Adipose tissue (tissue), 3 donors: ENCODE data around the gene PCDHGA7. TPM values are rescaled to one million over a fixed set of nuclear protein-coding genes. Genes with fewer than 3 reads are reported as not detected.
"Not testable (repeated sequence)": the region's sequence is repeated elsewhere in the genome, so short reads cannot be mapped to it uniquely, and the experiment has no call there.

ENCODE experiments used
- H3K27ac ChIP-seq: one replicate; pipeline ENCODE4 v1.5.1; 2013; ENCODE audit warnings: low read depth, low read length
- WGBS, 3 donors: extraction: QIAGEN DNeasy Blood & Tissue Kit; methylation state at CpG; one replicate each; pipeline ENCODE4 v1.1.7; 2013; 5-methylcytosine and 5-hydroxymethylcytosine counted together
- polyA plus RNA-seq, 3 donors: library from polyadenylated mRNA; stranded (reverse); fragments of 200-250 nt; gene quantifications; one replicate each; pipeline ENCODE4 v1.2.3, GENCODE V29; 2013
- donor health status: healthy with polysubstance abuse.
- donor health status: Bipolar disorder and iron deficiency.
- donor health status: healthy.

PCDHGA7 gene
- polyA plus RNA-seq, 3 donors: 0.11 to 0.38 (median 0.31) TPM

DNA sequence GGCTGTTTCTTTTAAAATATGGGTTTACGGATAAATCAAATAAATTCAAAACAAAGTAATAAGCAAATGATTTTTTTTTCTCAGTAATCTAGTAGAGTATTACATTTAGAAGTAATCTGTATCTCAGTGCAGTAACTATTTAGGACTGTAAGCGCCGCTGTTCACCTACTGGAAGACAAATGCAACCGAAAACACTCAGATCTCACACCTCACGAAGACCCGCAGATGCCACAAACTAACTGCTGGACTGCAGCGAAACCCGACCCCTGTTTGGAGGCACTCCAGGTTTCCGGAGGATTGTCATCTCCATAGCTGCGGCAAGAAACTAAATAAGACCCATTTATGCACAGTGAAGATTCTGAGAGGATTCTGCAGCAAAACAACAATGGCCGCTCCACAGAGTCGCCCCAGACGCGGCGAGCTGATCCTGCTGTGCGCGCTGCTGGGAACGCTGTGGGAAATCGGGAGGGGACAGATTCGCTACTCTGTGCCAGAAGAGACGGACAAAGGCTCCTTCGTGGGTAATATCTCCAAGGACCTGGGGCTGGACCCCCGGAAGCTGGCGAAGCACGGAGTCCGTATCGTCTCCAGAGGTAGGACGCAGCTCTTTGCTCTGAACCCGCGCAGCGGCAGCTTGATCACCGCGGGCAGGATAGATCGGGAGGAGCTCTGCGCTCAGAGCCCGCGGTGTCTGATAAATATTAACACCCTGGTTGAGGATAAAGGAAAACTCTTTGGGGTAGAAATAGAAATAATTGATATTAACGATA is 10.1 kb downstream of the PCDHGA7 start, which contains the start of gene PCDHGA8:
TSS of gene PCDHGA8 (plus strand) at position 205 of the 770 bp plus-strand sequence. CDS start at position 386, 181 bp downstream.
- 22 to 29% (median 28%) methylated on average over 38 of the region's 38 CpGs for WGBS, 3 donors
- H3K27ac ChIP-seq: no peak within 1 kb of the TSS

DNA sequence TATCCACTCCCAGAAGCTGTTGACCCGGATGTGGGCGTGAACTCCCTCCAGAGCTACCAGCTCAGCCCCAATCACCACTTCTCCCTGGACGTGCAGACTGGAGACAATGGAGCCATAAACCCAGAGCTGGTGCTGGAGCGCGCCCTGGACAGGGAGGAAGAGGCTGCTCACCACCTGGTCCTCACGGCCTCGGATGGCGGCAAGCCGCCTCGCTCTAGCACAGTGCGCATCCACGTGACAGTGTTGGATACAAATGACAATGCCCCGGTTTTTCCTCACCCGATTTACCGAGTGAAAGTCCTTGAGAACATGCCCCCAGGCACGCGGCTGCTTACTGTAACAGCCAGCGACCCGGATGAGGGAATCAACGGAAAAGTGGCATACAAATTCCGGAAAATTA is 10.7 kb downstream of the PCDHGA7 start:
- 33 to 35% (median 34%) methylated on average over 21 of the region's 21 CpGs for WGBS, 3 donors
- no peak overlapping the region for H3K27ac ChIP-seq

- WGBS, 3 donors: 31 to 34% (median 34%) methylated on average over 37 to 41 of the region's 53 CpGs
- H3K27ac ChIP-seq: not testable (repeated sequence)
Observed at GRCh38 chr5:141394401-141395187, 12.1 kb downstream of the PCDHGA7 start.

DNA sequence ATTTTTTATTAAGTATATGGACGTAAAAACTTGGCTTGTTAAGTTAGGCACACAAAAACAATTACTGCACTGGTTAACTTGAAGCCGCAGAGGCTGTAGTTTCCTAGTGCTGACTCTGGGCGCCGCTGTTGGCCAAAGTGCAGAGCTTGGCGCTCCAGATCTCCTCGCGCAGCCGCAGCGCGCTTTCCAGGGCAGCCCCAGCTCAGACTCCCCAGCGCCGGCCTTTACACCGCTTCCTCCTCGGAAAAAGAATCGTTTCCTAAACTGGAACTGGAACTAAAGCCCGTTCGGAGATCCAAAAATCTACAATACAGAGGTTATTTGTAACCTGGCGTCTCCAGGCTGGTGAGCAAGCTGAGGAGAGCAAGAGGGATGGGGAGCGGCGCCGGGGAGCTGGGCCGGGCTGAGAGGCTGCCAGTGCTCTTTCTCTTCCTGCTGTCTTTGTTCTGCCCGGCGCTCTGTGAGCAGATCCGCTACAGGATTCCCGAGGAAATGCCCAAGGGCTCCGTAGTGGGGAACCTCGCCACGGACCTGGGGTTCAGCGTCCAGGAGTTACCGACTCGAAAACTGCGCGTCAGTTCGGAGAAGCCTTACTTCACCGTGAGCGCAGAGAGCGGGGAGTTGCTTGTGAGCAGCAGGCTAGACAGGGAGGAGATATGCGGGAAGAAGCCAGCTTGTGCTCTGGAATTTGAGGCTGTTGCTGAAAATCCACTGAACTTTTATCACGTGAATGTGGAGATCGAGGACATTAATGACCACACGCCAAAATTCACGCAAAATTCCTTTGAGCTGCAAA is 15.4 kb downstream of the PCDHGA7 start, which contains the start of gene PCDHGB5:
TSS of gene PCDHGB5 (plus strand) at position 192 of the 796 bp plus-strand sequence. CDS start at position 373, 181 bp downstream.
- not testable (repeated sequence) for H3K27ac ChIP-seq
- 3 to 8% (median 5%) methylated on average over 23 to 24 of the region's 43 CpGs for WGBS, 3 donors

GRCh38 chr5:141398608-141399007 is 16.1 kb downstream of the PCDHGA7 start:
- WGBS, 3 donors: 23 to 25% (median 24%) methylated on average over 15 of the region's 15 CpGs
- no peak overlapping the region for H3K27ac ChIP-seq

DNA sequence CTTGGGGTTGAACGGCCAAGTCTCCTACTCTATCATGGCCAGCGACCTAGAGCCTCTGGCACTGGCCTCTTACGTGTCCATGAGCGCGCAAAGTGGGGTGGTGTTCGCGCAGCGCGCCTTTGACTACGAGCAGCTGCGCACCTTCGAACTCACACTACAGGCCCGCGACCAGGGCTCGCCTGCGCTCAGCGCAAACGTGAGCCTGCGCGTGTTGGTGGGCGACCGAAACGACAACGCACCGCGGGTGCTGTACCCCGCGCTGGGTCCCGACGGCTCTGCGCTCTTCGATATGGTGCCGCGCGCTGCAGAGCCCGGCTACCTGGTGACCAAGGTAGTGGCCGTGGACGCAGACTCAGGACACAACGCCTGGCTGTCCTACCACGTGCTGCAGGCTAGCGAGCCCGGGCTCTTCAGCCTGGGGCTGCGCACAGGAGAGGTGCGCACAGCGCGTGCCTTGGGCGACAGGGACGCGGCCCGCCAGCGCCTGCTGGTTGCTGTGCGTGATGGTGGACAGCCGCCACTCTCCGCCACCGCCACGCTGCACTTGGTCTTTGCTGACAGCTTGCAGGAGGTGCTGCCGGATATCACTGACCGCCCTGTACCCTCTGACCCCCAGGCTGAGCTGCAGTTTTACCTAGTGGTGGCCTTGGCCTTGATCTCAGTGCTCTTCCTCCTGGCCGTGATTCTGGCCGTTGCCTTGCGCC is 17.2 kb downstream of the PCDHGA7 start:
- 22 to 30% (median 27%) methylated on average over 61 of the region's 61 CpGs for WGBS, 3 donors
- no peak overlapping the region for H3K27ac ChIP-seq

DNA sequence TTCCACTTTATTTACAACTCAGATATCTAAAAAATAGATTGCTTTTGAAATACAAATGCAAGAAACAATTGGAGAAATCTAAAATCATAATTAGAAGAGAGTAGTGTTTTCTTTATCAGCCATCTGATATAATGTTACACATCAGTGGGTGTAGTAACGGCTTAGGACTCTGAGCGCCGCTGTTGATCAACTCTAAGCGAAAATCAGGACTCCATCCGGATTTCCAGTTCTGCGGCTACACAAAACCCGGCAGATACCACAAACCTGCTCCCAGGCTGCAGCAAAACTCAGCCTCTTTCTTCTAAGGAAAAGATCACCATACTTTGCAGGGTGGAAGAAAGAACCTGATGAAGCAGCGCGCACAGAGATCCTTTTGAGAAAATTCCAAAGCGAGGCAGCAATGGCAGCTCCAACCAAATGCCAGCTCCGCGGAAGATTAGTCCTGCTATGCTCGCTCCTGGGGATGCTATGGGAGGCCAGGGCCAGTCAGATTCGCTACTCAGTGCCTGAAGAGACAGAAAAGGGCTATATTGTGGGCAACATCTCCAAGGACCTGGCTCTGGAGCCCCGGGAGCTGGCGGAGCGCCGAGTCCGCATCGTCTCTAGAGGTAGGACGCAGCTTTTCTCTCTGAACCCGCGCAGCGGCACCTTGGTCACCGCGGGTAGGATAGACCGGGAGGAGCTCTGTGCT is 20.2 kb downstream of the PCDHGA7 start, which contains the start of gene PCDHGA9:
TSS of gene PCDHGA9 (plus strand) at position 226 of the 691 bp plus-strand sequence. CDS start at position 401, 175 bp downstream.
- WGBS, 3 donors: 14 to 16% (median 15%) methylated on average over 27 of the region's 27 CpGs
- no peak within 1 kb of the TSS for H3K27ac ChIP-seq

GRCh38 chr5:141403387-141403786 is 20.8 kb downstream of the PCDHGA7 start:
- no peak overlapping the region for H3K27ac ChIP-seq
- 18 to 33% (median 23%) methylated on average over 22 of the region's 22 CpGs for WGBS, 3 donors

DNA sequence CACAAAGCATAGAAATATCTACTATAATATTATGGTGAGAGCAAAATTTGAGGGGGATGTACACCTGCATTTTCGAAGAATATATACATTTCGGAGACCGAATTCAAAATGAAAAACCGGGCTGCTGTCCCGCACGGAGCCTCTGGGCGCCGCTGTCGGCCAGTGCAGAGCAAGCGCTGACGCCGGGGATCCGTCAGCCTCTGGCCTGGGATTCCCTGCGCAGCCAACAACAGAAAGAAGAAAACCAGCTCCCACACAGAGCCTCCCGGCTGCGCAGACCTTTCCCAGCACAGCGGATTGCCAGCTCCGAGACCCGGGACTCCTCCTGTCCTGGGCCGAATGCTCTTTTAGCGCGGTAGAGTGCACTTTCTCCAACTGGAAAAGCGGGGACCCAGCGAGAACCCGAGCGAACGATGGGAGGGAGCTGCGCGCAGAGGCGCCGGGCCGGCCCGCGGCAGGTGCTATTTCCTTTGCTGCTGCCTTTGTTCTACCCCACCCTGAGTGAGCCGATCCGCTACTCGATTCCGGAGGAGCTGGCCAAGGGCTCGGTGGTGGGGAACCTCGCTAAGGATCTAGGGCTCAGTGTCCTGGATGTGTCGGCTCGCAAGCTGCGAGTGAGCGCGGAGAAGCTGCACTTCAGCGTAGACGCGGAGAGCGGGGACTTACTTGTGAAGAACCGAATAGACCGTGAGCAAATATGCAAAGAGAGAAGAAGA is 25.4 kb downstream of the PCDHGA7 start, which contains the start of gene PCDHGB6:
TSS of gene PCDHGB6 (plus strand) at position 232 of the 716 bp plus-strand sequence. CDS start at position 414, 182 bp downstream.
- WGBS, 3 donors: 9 to 12% (median 10%) methylated on average over 46 to 49 of the region's 51 CpGs
- H3K27ac ChIP-seq: not testable (repeated sequence)

DNA sequence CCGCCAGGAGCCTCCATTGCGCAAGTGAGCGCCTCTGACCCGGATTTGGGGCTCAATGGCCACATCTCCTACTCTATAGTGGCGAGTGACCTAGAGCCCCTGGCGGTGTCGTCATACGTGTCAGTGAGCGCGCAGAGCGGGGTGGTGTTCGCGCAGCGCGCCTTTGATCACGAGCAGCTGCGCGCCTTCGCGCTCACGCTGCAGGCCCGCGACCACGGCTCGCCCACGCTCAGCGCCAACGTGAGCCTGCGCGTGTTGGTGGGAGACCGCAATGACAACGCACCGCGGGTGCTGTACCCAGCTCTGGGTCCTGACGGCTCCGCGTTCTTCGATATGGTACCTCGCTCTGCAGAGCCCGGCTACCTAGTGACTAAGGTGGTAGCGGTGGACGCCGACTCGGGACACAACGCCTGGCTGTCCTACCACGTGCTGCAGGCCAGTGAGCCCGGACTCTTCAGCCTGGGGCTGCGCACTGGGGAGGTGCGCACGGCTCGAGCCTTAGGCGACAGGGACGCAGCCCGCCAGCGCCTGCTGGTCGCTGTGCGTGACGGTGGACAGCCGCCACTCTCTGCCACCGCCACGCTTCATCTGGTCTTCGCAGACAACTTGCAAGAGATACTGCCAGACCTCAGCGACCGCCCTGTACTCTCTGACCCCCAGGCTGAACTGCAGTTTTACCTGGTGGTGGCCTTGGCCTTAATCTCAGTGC is 27.2 kb downstream of the PCDHGA7 start:
- 17 to 27% (median 24%) methylated on average over 64 of the region's 64 CpGs for WGBS, 3 donors
- H3K27ac ChIP-seq: no peak overlapping the region

- no peak overlapping the region for H3K27ac ChIP-seq
- 60 to 67% (median 61%) methylated on average over 3 of the region's 3 CpGs for WGBS, 3 donors
Observed at GRCh38 chr5:141411575-141411974, 29.0 kb downstream of the PCDHGA7 start.

GRCh38 chr5:141412854-141413539 is 30.5 kb downstream of the PCDHGA7 start, which contains the start of gene PCDHGA10:
Gene PCDHGA10, plus strand, starts transcription at chr5:141412987. Its CDS starts 189 bp downstream, at chr5:141413176.
- WGBS, 3 donors: 15 to 19% (median 15%) methylated on average over 31 of the region's 31 CpGs
- H3K27ac ChIP-seq: no peak within 1 kb of the TSS

DNA sequence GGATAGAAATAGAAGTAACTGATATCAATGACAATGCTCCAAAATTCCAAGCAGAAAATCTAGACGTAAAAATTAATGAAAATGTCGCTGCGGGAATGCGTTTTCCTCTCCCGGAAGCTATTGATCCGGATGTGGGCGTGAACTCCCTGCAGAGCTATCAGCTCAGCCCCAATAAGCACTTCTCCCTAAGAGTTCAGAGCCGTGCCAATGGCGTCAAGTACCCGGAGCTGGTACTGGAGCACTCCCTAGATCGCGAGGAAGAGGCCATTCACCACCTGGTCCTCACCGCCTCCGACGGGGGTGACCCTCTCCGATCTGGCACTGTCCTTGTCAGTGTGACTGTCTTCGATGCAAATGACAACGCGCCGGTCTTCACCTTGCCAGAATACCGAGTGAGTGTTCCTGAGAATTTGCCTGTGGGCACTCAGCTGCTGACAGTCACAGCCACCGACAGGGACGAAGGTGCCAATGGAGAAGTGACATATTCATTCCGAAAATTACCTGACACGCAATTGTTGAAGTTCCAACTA is 31.1 kb downstream of the PCDHGA7 start:
- WGBS, 3 donors: 15 to 18% (median 16%) methylated on average over 25 of the region's 25 CpGs
- no peak overlapping the region for H3K27ac ChIP-seq

GRCh38 chr5:141414548-141415274 is 32.2 kb downstream of the PCDHGA7 start:
- not testable (repeated sequence) for H3K27ac ChIP-seq
- WGBS, 3 donors: 26 to 29% (median 26%) methylated on average over 37 to 46 of the region's 46 CpGs

- WGBS, 3 donors: 21 to 29% (median 23%) methylated on average over 24 of the region's 24 CpGs
- not testable (repeated sequence) for H3K27ac ChIP-seq
Observed at GRCh38 chr5:141415275-141415618, 32.7 kb downstream of the PCDHGA7 start.
